NCI-H510A (cell line): Measurements from ENCODE around the gene SRSF8.
"Not testable (repeated sequence)": the region's sequence is repeated elsewhere in the genome, so short reads cannot be mapped to it uniquely, and the experiment has no call there.

Experiments
- DNase-seq: peaks from one replicate; lab custom pipeline; 2025; lab: John Stamatoyannopoulos, UW

Gene SRSF8

GRCh38 chr11:95066716-95067038, at the start of gene SRSF8:
SRSF8 (plus strand) TSS chr11:95066919; CDS start chr11:95067227, 308 bp downstream.
- peak; percentile 78 for DNase-seq

DNA sequence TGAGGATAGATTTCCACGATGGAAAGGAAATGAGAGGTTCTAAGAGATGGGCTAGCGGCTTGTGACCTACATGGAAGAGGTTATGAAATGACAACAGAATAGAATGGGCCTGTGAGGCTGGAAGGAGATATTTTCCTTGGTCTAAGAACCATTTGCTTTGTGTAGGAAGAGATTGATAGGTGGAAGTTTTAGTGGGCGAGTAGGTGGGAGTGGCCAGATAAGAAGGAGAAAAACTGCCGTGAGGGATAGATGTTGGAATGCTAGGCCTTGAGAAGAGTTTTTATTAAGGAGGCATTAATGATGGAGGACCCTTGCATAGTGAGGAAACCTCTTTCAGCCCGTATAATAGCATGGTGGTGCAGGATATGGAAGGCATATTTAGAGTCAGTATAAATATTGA, 45.3 kb upstream of the SRSF8 start:
- DNase-seq = not testable (repeated sequence)

GRCh38 chr11:95024958-95025357, 41.8 kb upstream of the SRSF8 start, which contains the start of gene KDM4E:
KDM4E (plus strand) TSS chr11:95025258; CDS start chr11:95025558, 300 bp downstream.
- DNase-seq = no peak

DNA sequence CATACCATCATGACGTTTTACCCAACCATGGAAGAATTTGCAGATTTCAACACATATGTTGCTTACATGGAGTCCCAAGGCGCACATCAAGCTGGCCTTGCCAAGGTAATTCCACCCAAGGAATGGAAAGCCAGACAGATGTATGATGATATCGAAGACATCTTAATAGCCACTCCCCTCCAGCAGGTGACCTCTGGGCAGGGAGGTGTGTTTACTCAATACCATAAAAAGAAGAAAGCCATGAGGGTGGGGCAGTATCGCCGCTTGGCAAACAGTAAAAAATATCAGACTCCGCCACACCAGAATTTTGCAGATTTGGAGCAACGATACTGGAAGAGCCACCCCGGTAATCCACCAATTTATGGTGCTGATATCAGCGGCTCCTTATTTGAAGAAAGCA, 41.1 kb upstream of the SRSF8 start:
- not testable (repeated sequence) for DNase-seq

GRCh38 chr11:95028357-95028756, 38.4 kb upstream of the SRSF8 start:
- no peak for DNase-seq

DNA sequence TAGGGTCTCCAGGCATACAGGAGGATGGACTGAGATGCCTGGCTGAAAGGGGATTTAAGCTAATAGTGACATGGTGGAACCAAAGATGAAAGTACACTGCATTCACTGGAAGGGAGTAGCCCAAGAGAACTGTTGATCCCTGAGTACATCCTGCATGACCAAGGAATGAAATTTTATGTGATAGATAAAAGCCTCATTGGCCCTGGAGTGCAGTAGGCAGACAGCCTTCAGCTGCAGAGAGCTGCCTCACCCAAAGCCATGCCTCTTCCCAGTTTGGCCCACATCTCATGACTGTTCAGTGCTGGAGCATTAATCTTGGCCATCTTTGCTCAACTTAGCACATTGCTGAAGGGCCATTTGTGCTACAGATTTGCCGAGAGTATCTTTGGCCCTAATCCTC, 33.7 kb upstream of the SRSF8 start:
- no peak for DNase-seq

DNA sequence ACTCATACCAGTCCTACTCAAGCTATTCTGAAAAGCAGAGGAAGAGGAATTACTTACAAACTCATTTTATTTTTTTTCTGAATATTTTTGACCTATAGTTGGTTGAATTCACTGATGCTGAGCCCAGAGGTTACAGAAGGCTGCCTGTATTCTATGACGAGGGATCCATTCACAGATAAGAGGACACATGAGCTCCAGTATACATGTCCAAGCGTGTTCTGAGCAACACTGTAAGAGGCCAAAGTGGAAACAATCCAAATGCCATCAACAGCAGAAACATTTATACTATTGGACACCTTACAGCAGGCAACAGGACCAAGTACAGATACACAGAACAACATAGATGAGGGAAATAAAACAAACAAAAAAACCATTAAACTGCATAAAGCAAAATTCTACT, 31.4 kb upstream of the SRSF8 start:
- DNase-seq = no peak

- not testable (repeated sequence) for DNase-seq
These were observed 29.2 kb upstream of the SRSF8 start for GRCh38 chr11:95037356-95038035.

- DNase-seq = no peak
These were observed 24.5 kb upstream of the SRSF8 start for GRCh38 chr11:95042239-95042638.

GRCh38 chr11:95042906-95043305, 23.8 kb upstream of the SRSF8 start:
- DNase-seq = no peak

GRCh38 chr11:95044010-95044409, 22.7 kb upstream of the SRSF8 start:
- DNase-seq = no peak

DNA sequence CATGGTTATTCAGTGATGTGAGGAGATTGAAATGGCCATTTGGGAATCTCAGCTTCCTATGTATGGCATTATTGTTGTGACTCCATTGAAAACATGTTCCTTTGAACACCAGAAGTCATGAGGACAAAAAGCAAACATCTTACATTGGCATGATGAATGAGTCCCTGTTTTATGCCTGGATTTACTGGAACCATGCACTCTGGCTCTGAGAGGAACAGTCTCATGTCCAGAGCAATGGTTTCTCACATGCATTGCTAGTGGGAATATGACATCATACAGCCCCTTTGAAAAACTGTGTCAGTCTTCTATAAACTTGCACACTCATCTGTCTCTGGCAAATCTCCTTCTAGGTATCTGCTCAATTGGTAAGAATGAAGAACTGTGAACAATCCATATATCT, 20.9 kb upstream of the SRSF8 start:
- DNase-seq = no peak

GRCh38 chr11:95049122-95049521, 17.6 kb upstream of the SRSF8 start, which contains the start of gene KDM4F:
KDM4F (plus strand) TSS chr11:95049422.
- DNase-seq = not testable (repeated sequence)

- DNase-seq = no peak
These were observed 16.0 kb upstream of the SRSF8 start for GRCh38 chr11:95050595-95051202.

DNA sequence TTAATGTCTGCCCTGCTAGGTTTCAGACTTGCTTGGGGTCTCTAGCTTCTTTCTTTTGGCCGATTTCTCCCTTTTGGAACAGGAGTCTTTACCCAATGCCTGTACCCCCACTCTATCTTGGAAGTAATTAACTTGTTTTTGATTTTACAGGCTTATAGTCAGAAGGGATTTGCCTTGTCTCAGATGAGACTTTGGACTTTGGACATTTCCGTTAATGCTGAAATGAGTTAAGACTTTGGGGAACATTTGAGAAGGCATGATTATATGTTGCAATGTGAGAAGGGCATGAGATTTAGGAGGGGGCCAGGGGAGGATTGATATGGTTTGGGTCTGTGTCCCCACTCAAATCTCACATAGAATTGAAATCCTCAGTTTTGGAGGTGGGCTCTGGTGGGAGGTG, 12.4 kb upstream of the SRSF8 start:
- no peak for DNase-seq

DNA sequence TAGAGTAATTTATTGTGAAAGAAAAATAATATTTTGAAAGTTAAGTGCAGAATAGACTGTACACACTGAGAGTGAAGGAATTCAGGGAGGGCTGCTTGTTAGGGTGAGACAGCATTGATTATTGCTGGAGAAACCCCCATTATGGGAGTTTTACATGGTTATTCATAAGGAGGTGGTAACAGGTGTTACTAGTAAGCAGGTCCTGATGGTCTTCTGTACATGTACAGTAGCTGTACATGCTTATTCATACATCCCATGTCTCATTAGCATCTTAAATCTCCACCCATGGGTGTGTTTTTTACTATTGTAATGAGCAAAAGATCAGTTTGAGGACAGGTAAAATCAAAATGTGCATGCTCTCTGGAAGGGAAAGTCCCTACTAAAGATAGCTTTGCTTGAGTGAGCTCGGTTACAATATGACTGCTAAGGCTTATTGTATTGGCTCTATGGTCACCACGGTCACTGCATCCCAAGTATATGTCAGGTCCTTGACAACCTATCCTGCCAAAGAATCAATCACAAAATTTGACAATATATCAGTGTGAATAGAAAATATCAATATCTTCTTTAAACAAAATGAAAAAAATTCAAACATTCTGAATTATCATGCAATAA, 11.3 kb upstream of the SRSF8 start:
- DNase-seq = no peak

- no peak for DNase-seq
These were observed 8.8 kb upstream of the SRSF8 start for GRCh38 chr11:95057959-95058358.

GRCh38 chr11:95058621-95059020, 8.1 kb upstream of the SRSF8 start:
- no peak for DNase-seq

DNA sequence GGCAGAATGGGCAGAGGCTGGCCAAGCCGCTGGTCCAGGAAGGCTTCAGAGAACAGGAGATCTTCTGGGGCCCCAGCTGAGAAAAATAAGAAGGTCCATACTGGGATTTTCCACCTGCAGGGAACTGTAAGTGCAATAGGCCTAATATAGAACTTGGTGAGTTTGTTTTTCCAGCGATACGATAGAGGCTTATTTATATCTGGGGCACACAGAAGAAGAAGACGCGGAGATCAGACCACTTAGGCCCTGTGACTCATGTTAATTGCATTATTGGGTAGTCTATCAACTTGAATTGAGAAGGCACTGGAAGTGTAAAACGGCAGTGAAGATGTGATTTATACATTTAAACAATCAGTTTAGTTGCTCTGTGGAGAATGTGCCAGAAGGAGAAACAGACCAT, 7.7 kb upstream of the SRSF8 start:
- no peak for DNase-seq

DNA sequence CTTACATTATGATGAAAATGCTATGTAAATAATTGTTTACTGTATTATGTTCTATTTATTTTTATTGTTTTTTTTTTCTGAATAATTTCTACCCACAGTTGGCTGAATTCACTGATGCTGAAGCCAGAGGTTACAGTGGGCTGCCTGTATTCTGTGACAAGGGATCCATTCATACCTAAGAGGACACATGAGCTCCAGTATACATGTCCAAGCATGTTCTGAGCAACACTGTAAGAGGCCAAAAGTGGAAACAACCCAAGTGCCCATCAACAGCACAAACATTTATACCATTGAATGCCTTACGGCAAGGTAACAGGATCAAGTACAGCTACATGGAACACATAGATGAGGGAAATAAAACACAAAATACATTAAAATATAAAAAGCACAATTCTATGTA, 1.4 kb upstream of the SRSF8 start:
- peak; percentile 29 for DNase-seq

GRCh38 chr11:95067039-95067840, 521 bp downstream of the SRSF8 start:
- peak; percentile 78 for DNase-seq

DNA sequence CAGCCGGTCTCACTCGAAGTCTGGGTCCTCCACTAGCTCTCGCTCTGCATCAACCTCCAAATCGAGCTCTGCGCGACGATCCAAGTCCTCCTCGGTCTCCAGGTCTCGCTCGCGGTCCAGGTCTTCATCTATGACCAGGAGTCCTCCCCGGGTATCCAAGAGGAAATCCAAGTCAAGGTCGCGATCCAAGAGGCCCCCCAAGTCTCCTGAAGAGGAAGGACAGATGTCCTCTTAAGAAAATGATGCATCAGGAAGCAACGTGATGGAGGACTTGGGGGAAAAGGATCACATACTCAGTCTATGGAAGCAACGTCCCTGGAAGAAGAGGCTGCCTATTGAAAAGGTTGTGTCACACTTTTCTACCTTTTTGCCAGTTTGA, 1.1 kb downstream of the SRSF8 start:
- DNase-seq = no peak

DNA sequence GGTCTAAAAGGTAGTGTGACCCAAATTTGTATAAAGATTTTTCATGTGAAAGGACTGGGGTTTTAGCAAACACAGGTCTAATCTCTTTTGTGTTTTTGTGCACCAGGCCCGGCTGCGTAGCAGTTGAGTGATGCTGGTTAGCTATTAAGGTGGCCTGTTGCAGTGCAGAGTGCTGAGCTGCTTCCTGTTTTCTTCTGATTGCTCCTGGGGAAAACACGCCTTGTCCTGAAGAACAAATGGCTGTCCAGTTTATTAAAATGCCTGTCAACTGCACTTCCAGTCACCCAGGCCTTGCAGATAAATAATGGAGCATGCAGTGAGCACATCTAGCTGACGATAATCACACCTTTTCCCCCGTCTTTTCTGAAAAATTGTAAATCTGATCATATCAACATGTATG, 1.8 kb downstream of the SRSF8 start:
- DNase-seq = peak; percentile 85
